Memory B cell (primary cell): Measurements from ENCODE around the gene MTM1.

Experiments used
- ATAC-seq: fragments of 150-1000 bp; cut with Tn5 transposase; 2 replicates; pipeline ENCODE4 v1.10.0; 2021; ENCODE audit warnings: low read depth, mild to moderate bottlenecking, moderate library complexity
- DNase-seq, 2 donors: peaks; one replicate each; pipeline ENCODE4 v3.0.0; 2022; ENCODE audit warnings: low spot score in 2 of 2
- H3K27ac Mint-ChIP-seq: one replicate; pipeline ENCODE4 v1.8.0; 2022; ENCODE audit warnings: mild to moderate bottlenecking, moderate library complexity, mixed read lengths
- H3K27me3 Mint-ChIP-seq: one replicate; pipeline ENCODE4 v1.8.0; 2022; ENCODE audit warnings: mixed read lengths
- H3K36me3 Mint-ChIP-seq: one replicate; pipeline ENCODE4 v1.8.0; 2022; ENCODE audit warnings: mild to moderate bottlenecking, mixed read lengths
- H3K4me1 Mint-ChIP-seq: one replicate; pipeline ENCODE4 v1.8.0; 2022; ENCODE audit warnings: mixed read lengths
- H3K4me3 Mint-ChIP-seq: one replicate; pipeline ENCODE4 v1.8.0; 2022; ENCODE audit warnings: mild to moderate bottlenecking, moderate library complexity, mixed read lengths
- H3K9me3 Mint-ChIP-seq: one replicate; pipeline ENCODE4 v1.8.0; 2022; ENCODE audit warnings: mixed read lengths

MTM1 gene

DNA sequence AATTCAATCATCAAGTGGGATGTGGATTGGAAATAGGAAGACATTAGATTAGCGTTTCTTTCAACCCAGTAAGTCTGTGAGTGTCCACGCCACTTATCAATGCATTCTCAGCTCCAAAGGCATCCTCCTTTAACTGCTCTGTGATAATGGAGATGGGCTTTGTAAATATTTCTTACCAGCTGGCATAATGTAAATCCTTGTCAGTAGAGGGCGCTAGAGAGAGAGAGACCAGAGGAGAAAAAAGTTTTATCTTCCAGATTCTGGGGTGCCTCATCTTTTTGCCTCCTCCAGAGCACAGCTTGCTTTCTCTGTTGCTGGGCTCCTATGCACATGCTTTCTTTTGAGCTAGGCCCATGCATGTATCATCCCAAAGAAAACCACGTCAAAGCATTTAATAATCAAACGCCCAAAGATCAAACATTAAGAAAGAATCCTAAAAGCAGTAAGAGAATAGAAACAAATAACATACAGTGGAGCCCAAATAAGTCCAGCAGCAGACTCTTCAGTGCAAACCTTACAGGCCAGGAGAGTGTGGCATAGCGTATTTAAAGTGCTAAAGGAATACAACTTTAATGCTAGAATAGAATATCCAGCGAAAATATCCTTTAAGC, 115.2 kb downstream of the MTM1 start:
- Mint-ChIP-seq H3K4me3 (no peak overlapping the region), H3K9me3 (no peaks in the 10 kb centered on the region), H3K27me3 (no peaks in the 10 kb centered on the region), H3K36me3 (peaks cover 1% of the 10 kb centered on the region), H3K4me1 (peaks cover 8% of the 10 kb centered on the region), H3K27ac (no peak overlapping the region)
- DNase-seq (peak in 1 of 2 donors; percentile 40), ATAC-seq (peak; percentile 34)

DNA sequence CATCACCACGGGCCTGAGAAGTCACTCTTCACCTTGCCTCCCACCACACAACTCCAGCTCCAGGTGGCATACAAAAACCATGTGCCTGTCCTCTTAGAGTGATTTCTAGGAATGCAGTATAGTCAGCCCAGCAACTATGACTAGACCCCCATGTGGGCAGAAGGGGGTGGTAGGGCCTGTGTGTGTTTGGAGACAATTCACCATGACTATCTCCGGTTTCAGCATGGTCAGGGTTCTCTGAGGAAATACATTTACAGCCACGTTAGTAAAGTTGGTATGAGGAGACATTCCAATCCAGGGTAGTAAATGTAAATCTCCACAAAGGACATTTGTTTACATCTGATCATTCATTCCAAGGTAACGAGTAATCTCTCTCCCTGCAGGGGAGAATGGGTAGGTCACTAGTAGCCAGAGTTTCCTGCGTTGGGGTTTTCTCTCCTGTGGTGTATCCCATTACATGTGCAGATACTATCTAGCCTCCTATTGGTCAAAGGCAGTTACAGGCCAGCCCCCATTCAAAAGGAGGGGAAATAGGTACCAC, 120.6 kb downstream of the MTM1 start:
- Mint-ChIP-seq H3K9me3 (no peaks in the 10 kb centered on the region), H3K4me3 (no peak overlapping the region), H3K4me1 (peaks cover 19% of the 10 kb centered on the region), H3K27me3 (no peaks in the 10 kb centered on the region), H3K36me3 (peaks cover 1% of the 10 kb centered on the region), H3K27ac (no peak overlapping the region)
- DNase-seq = no peak
- no peak for ATAC-seq

DNA sequence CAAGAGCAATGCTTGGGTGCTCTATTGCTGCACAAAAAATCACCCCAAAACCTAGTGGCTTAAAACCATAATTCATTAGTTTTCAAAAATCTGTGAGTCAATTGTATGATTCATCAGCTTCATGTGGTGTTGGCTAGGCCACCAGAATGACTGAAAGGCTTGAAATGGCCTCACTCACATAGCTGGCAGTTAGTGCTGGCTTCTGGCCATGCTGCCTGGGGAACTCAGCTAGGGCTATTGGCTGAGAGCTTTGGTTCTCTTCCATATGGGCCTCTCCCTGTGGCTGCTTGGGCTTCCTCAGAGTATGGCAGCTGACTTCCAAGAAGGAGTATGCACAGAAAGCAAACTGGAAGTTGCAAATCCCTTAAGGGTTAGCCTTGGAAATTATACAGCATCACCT, 121.7 kb downstream of the MTM1 start:
- Mint-ChIP-seq H3K27me3 (no peaks in the 10 kb centered on the region), H3K36me3 (peaks cover 3% of the 10 kb centered on the region), H3K27ac (peak overlapping the region; percentile 35), H3K9me3 (no peaks in the 10 kb centered on the region), H3K4me3 (no peak overlapping the region), H3K4me1 (peaks cover 23% of the 10 kb centered on the region)
- DNase-seq (no peak), ATAC-seq (no peak)

DNA sequence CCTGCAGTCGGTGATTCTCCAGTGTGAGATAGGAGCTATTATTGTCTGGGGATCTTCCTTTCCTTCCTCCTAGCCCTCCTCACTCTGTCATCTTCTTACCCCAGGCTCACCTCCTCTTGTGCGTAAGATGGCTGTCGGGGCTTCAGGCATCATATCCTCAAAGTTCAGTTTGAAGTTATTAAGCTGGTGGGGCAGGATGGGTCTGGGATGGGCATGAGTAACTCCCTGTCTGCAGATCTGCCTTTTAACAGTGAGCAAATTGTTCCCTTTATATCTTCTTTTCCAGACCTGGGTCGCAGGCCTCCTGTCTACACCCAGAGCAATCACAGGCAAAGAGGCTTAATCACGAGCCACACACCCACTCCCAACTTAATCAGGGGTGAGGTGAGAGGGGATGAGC, 123.9 kb downstream of the MTM1 start:
- Mint-ChIP-seq H3K4me1 (peaks cover 42% of the 10 kb centered on the region), H3K27ac (peak overlapping the region; percentile 93), H3K27me3 (no peaks in the 10 kb centered on the region), H3K4me3 (peak overlapping the region; percentile 88), H3K36me3 (peaks cover 6% of the 10 kb centered on the region), H3K9me3 (peaks cover 2% of the 10 kb centered on the region)
- no peak for DNase-seq
- ATAC-seq = no peak

DNA sequence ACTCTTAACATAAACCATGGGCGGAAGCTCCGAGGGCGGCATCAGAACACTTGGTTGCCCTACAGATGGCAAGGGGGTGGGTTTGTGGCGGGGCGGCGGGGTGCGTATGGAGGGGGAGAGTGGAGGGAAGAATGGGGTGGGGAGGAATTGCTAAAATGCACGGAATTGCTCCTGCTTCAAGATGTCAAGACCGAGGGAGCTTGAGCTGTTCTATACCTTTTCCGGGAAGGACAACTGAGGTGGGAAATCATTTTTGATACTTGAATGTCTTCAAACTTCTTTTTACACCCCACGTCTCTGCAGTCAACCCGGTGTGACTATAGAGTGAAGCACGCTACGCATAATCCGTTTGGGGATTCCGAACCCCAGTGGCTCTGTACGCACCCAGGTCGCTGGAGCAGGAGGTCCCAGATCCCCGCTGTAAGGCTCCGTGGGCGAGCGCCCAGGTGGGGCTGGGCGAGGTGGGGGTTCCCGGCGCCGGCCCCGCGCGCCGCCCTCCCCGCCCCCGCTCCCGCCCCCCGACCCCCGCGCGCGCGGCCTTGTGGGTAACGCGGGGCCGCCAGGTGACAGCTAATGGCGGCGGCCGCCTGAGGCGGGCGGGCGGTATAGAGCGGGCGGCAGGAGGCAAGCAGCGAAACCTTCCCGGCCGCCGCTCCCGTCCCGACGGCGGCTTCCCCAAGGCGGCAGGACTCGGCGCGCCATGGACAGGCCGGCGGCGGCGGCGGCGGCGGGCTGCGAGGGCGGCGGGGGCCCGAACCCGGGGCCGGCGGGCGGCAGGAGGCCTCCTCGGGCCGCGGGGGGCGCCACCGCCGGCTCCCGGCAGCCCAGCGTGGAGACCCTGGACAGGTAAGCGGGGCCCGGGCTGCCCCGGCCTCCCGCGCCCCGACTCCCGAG, 124.7 kb downstream of the MTM1 start, which contains the start of gene MTMR1:
Gene MTMR1, plus strand, starts transcription at position 566 of the 894 bp plus-strand sequence. Its CDS starts 135 bp downstream, at position 701.
- Mint-ChIP-seq H3K4me3 (peak within 1 kb of the TSS; percentile 88), H3K4me1 (peaks cover 42% of the 10 kb centered on the region), H3K27ac (peak within 1 kb of the TSS; percentile 97), H3K36me3 (peaks cover 6% of the 10 kb centered on the region), H3K27me3 (no peaks in the 10 kb centered on the region), H3K9me3 (peaks cover 2% of the 10 kb centered on the region)
- DNase-seq (peak; percentile 43 to 53), ATAC-seq (peak; percentile 64)

DNA sequence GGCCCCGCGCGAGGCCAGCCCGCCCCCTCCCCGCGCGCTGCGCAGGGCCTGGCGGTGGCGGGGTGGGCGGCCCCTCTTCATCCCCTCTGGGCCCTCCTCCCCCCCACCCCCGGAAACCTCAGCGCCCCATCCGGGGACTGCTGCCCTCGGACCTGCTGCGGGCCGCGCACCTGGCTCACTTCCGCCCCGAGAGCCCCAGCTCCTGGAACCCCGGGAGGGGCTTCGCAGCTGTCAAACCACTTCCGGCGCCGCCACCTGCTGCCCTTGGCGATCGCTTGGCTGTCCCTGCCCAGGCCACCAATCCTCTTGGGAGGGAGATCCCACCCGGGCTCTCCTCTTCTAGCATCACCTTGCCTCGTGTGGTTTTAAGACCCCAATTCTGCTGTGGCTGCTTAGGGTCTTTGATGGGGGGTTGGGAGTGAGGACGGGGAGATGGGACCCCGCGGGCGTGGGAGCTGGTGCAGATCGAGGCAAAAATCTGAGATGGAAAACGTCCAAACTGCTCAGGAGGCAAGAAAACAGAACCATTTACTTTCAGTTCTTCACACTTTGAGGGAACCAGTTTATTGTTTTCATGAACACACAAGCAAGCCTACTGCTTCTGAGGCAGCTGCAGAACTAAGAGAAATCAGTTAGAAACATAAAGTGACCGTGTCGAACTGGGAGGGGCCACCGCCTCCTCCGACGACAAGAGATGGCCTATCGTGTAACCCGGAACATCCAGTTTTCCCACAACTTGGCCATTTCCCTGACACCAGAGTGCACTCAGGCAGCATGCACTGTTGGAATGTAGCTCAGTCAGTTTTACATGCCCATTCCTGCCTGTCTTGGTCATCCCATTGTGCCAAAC, 125.5 kb downstream of the MTM1 start:
- H3K27ac Mint-ChIP-seq = peak overlapping the region; percentile 97
- H3K4me3 Mint-ChIP-seq = peak overlapping the region; percentile 85
- peaks cover 2% of the 10 kb centered on the region for H3K9me3 Mint-ChIP-seq
- H3K27me3 Mint-ChIP-seq = no peaks in the 10 kb centered on the region
- ATAC-seq (peak; percentile 64), DNase-seq (peak; percentile 55 to 61)
- peaks cover 5% of the 10 kb centered on the region for H3K36me3 Mint-ChIP-seq
- peaks cover 34% of the 10 kb centered on the region for H3K4me1 Mint-ChIP-seq

DNA sequence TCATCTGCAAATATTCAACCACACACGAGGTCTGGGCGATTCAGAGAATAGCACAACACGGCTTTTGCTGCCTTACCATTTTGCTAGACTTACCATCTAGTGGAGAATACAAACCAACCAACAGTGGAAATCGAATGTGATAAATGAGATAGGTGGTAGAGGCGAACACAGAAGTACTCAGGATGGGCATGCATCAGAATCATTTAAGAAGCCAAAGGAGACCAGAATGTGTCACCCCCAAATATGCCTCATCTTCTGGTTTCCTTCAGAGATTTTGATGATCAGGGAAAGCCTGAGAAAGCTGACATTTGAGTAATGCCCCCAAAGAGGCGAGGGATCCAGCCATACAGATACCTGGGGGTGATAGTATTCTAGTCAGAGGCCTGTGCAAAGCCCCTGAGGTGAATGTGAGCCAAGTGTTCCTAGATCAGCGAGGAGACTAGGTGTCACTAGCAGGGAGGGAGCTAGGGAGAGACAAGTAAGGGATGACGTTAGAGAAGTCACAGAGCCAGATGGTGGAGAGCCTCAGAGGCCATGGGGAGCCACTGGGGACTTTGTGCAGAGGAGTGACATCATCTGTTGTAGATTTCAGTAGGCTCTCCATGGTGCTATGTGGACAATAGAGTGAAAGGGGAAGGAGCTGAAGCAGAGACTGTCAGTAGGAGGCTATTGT, 126.5 kb downstream of the MTM1 start:
- peaks cover 33% of the 10 kb centered on the region for H3K4me1 Mint-ChIP-seq
- ATAC-seq = peak; percentile 34
- H3K4me3 Mint-ChIP-seq = peak overlapping the region; percentile 83
- peak overlapping the region; percentile 97 for H3K27ac Mint-ChIP-seq
- H3K9me3 Mint-ChIP-seq = peaks cover 2% of the 10 kb centered on the region
- peak in 1 of 2 donors; percentile 14 for DNase-seq
- peaks cover 5% of the 10 kb centered on the region for H3K36me3 Mint-ChIP-seq
- no peaks in the 10 kb centered on the region for H3K27me3 Mint-ChIP-seq

DNA sequence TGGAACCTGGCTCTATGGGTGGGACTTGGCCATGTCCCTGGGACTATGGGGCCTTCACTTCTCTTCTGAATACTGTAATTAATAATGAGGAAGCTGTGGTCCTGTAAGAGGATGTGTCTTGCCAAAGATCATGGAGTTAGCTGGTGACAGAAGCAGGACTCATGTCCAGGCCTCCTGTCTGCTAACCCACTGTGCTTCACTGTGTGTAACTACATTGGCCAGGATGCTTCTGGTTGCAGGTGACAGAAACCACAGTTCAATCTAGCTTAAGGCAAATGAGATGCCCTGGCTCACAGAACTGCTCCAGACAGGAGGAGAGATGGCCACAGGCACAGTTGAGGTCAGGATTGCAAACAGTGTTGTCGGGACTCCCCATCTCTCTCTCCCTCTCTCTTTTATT, 127.9 kb downstream of the MTM1 start:
- peaks cover 33% of the 10 kb centered on the region for H3K4me1 Mint-ChIP-seq
- H3K36me3 Mint-ChIP-seq = peaks cover 5% of the 10 kb centered on the region
- no peaks in the 10 kb centered on the region for H3K27me3 Mint-ChIP-seq
- no peak for ATAC-seq
- H3K4me3 Mint-ChIP-seq = peak overlapping the region; percentile 83
- peaks cover 2% of the 10 kb centered on the region for H3K9me3 Mint-ChIP-seq
- peak overlapping the region; percentile 97 for H3K27ac Mint-ChIP-seq
- DNase-seq = no peak

DNA sequence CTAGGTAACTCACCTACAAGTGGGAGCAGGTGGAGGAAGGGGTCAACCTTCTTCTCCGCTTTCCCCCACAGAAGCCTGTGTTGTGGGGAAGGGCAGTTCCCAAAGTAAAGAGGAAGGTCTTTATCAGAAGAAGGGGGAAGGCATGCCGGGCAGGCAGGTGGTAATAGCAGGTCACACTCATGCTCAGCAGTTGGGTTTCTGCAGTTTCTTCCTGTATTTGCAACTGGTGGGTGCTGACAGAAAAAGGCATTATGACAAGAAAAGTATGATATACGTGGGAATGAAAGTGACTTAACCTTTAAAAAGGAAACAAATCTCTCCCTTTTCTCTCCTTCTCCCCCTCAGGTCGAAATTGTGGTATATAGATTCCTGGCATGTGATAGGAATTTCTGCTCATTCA, 128.4 kb downstream of the MTM1 start:
- DNase-seq = no peak
- Mint-ChIP-seq H3K27ac (peak overlapping the region; percentile 69), H3K4me3 (peak overlapping the region; percentile 57), H3K27me3 (no peaks in the 10 kb centered on the region), H3K4me1 (peaks cover 30% of the 10 kb centered on the region), H3K9me3 (peaks cover 2% of the 10 kb centered on the region), H3K36me3 (peaks cover 5% of the 10 kb centered on the region)
- ATAC-seq = no peak

DNA sequence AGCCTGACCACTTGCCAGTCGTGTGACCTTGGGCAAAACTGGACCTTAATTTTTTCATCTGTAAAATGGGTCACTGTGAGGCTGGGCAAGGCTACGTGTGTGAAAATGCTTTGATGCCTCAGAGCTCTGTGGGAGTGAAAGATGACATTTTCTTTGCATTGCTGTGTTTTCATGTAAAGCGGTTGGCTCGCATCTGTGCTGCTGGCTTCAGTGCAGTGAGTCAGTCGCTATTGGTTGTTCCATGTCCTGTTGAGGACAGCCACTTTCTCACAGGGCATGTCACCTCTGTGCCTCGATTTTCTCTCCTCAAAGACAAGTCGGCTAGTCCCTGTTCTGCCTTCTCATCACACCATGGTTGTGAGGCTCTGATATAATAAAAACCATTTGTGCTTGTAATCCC, 129.2 kb downstream of the MTM1 start:
- Mint-ChIP-seq H3K4me3 (no peak overlapping the region), H3K27ac (peak overlapping the region; percentile 69), H3K27me3 (no peaks in the 10 kb centered on the region), H3K36me3 (peaks cover 5% of the 10 kb centered on the region), H3K4me1 (peaks cover 23% of the 10 kb centered on the region), H3K9me3 (peaks cover 2% of the 10 kb centered on the region)
- DNase-seq (no peak), ATAC-seq (no peak)

DNA sequence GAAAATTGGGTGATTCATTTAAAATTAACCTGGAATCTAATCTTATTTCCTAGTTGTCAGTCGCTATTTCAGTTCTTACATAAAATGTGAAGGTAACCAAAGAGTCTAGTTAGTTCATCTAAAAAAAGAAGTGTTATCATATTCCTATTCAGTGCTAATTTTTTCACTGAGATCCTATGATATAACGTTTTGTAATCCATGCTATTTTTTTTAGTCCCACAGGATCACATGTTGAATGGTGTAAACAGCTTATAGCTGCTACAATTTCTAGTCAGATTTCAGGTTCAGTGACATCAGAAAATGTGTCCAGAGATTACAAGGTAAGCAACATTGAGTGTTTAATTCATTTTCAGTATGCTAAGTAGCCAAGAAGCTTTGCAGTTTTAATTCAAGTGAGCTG, 130.6 kb downstream of the MTM1 start:
- peaks cover 2% of the 10 kb centered on the region for H3K9me3 Mint-ChIP-seq
- no peak overlapping the region for H3K4me3 Mint-ChIP-seq
- H3K36me3 Mint-ChIP-seq = peaks cover 8% of the 10 kb centered on the region
- no peaks in the 10 kb centered on the region for H3K27me3 Mint-ChIP-seq
- ATAC-seq = no peak
- no peak overlapping the region for H3K27ac Mint-ChIP-seq
- no peak for DNase-seq
- peaks cover 26% of the 10 kb centered on the region for H3K4me1 Mint-ChIP-seq

DNA sequence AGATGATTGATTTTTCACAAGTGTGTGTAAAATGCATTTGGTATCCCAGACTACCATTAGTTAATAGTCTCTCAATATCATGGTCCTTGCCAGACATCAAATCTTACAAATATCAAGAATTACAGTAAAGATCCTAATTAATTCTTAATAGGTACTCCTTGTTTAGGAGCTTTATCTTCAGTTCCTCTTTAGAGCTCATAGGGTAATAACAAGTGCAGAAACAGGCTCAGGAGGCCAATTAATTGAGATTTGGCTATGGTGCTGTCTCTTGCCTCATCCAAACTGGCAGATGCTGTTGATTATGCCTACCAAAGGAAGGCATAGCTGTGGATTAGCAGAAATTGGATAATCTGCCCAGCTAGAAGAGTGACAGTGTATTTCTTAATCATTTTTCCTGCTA, 131.7 kb downstream of the MTM1 start:
- no peak overlapping the region for H3K4me3 Mint-ChIP-seq
- peaks cover 27% of the 10 kb centered on the region for H3K4me1 Mint-ChIP-seq
- H3K27ac Mint-ChIP-seq = no peak overlapping the region
- ATAC-seq = no peak
- peaks cover 13% of the 10 kb centered on the region for H3K36me3 Mint-ChIP-seq
- no peaks in the 10 kb centered on the region for H3K27me3 Mint-ChIP-seq
- H3K9me3 Mint-ChIP-seq = peaks cover 2% of the 10 kb centered on the region
- DNase-seq = no peak

DNA sequence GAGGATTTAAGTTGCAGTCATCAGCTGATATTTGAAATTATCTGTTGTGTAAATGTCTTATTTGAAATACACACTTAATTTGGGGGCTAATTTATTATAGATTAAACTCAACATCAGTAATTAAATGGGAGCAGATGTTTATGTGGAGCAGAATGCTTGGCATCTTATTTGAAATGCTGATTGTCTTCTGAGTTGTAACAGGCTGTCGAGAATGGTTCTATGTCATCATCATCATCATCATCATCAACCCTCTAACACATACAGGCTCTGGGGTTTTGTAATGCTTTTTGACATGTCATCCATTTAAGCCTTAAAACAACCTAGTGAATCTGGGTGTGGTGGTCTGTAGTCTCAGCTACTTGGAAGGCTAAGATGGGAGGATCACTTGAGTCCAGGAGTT, 133.0 kb downstream of the MTM1 start:
- no peak overlapping the region for H3K4me3 Mint-ChIP-seq
- no peak for ATAC-seq

More for the DNA sequence above, 133.0 kb downstream of the MTM1 start:
- Mint-ChIP-seq H3K9me3 (no peaks in the 10 kb centered on the region), H3K4me1 (peaks cover 18% of the 10 kb centered on the region), H3K36me3 (peaks cover 14% of the 10 kb centered on the region), H3K27me3 (no peaks in the 10 kb centered on the region), H3K27ac (no peak overlapping the region)
- no peak for DNase-seq
